Activated T-helper 1 cell treated with anti-CD3 and anti-CD28 coated beads, Interleukin-2, amount 50 U/mL, for 16 hours (primary cell): Measurements from ENCODE around the gene DHRS9.
"Not testable (repeated sequence)": the region's sequence is repeated elsewhere in the genome, so short reads cannot be mapped to it uniquely, and the experiment has no call there.

Source experiments
- DNase-seq, 2 donors: peaks; one replicate each; pipeline ENCODE4 v3.0.0-alpha.2; 2020; ENCODE audit warnings: low read depth in 1 of 2, low spot score in 1 of 2

Gene DHRS9

DNA sequence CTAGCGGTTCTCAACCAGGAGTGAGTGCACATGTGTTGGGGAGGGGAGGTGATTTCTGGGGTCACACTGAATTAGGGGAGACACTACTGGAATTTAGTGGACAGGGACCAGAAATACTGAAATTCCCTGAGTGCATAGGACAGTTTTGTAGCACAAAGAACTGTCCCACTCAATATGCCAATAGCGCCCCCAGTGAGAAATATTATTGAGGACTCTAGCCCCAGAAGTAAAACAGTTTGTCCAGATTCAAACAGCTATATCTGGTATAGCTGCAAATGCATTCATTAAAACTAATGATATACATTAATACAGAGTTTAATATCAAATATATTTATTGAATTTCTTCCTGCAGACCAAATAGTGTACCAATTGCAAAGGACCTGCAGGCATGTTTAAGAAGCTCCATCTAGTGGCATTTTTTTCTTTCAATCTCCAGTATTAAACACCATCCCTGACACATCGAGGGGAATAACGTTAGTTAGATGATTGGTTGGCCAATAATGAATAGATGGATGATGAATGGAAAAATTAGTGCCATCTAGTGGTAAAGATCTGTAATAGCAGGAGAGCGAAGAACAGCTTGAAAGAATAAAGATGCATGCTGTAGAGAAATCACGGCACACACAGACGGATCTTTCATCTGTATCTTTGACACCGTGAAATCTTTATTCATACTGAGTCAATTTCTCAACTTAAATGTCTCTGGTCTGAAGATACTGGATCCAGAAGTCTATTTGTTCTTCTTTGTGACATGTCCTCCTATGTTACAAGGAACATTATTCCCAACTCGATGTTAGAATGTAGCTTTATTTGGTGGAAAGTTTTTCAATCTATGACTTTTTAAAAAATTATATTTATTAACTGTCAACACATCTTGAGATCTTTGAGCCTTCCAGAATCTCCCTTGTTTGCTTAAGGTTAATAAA lies 62.5 kb downstream of the DHRS9 start:
- DNase-seq: no peak

- not testable (repeated sequence) for DNase-seq
These were observed 64.9 kb downstream of the DHRS9 start for GRCh38 chr2:169134272-169134671.

DNA sequence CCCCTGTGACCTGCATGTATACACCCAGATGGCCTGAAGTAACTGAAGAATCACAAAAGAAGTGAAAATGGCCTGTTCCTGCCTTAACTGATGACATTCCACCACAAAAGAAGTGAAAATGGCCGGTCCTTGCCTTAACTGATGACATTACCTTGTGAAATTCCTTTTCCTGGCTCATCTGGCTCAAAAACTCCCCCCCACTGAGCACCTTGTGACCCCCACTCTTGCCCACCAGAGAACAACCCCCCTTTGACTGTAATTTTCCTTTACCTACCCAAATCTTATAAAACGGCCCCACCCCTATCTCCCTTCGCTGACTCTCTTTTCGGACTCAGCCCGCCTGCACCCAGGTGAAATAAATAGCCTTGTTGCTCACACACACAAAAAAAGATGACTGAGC lies 67.1 kb downstream of the DHRS9 start:
- DNase-seq: not testable (repeated sequence)

DNA sequence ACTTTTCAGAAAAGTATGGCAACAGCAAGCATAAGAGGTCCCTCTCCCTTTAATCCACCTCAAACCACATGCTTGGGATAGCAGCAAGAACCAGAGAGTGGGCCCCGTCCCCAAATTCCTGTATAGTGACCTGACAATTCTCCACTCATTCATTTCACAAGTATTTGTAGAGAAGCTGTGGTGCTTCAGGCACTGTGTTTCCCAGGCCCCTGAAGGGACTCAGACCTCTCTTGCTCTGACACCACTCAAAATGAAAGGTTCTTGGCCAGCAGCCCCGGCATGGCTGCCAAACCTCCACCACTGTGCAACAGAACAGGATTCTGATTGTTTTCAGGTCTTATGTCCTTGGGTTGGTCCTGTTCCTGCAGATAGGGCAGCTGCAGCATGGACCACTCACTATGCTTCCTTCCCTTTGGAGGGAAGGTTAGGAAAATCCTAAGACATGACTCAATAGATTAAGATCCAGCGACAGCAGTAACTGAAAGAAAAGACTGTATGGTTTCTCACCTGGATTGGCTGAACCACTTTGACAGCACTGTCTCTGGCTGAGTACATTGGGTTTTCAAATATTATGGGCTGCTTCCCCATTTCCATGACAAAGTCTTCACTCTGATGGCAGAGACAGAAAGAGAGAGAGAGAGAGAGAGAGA lies 67.6 kb downstream of the DHRS9 start:
- no peak for DNase-seq

DNA sequence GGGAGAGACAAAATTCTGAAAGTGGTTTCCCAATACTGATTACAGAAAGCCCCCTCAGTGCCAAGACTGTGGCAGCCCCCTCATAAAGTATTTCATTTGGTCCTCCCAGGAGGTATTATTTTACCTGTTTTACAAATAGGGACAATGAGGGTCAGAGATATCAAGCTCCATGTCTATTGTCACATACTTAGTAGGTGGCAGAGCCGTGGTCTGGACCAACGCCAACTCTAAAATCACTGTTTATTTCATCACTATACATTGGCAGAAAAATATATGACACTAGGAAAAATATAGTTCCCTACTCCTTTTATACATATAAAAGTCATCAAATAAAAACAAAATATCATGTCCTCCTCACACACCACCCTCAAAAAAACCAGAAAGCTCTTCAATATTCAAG lies 68.6 kb downstream of the DHRS9 start:
- no peak for DNase-seq

- no peak for DNase-seq
These were observed 69.8 kb downstream of the DHRS9 start for GRCh38 chr2:169139145-169139544.

- no peak for DNase-seq
These were observed 70.8 kb downstream of the DHRS9 start for GRCh38 chr2:169139993-169140767.

- peak; percentile 26 to 30 for DNase-seq
These were observed 72.5 kb downstream of the DHRS9 start for GRCh38 chr2:169141713-169142352.

- no peak for DNase-seq
These were observed 74.6 kb downstream of the DHRS9 start for GRCh38 chr2:169143998-169144397.
